ENCODE data around the gene CEP350. TPM values are rescaled to one million over a fixed set of nuclear protein-coding genes. Genes with fewer than 3 reads are reported as not detected.

The CEP350 gene
- total RNA-seq, 1 experiment from 2014 or later: 42.2 TPM

GRCh38 chr1:180085331-180085730 is 130.7 kb downstream of the CEP350 start:
- no peaks in the 10 kb centered on the region for H3K27me3 ChIP-seq (replicated peaks; ENCODE audit: insufficient read depth, low read depth, low read length, poor library complexity)
- no peaks in the 10 kb centered on the region for H3K9me3 ChIP-seq (ENCODE audit: low read depth, low read length, poor library complexity, severe bottlenecking)
- CTCF ChIA-PET: no interaction called here
- POLR2A ChIA-PET (ENCODE audit: low non-redundant PET): no interaction called here
- H3K27ac ChIP-seq (ENCODE audit: low read depth, low read length, poor library complexity, severe bottlenecking): no peak overlapping the region
- no TSS peak for BruUV-seq (replicated peaks)
- peaks cover 26% of the 10 kb centered on the region for H3K36me3 ChIP-seq (ENCODE audit: insufficient read depth, low read length, poor library complexity, severe bottlenecking)
- DNase-seq (ENCODE audit: low spot score): no peak
- no peaks in the 10 kb centered on the region for H3K4me1 ChIP-seq (ENCODE audit: insufficient read depth, low read length, poor library complexity, severe bottlenecking)
- no peak overlapping the region for H3K4me3 ChIP-seq (ENCODE audit: low read depth, low read length, poor library complexity, severe bottlenecking)
- intact Hi-C loops (cut with micrococcal nuclease; ENCODE audit: unreplicated experiment): no loop called here
- TF ChIP-seq CTCF (conservative IDR thresholded peaks at IDR 0.05; ENCODE audit: low read depth, low read length): no peak
- no peak for TF ChIP-seq EZH2 (IDR thresholded peaks at IDR 0.05; ENCODE audit: borderline replicate concordance, low read depth, low read length, poor library complexity, severe bottlenecking)

- intact Hi-C loops (cut with micrococcal nuclease; ENCODE audit: unreplicated experiment): no loop called here
- no peaks in the 10 kb centered on the region for H3K27me3 ChIP-seq (replicated peaks; ENCODE audit: insufficient read depth, low read depth, low read length, poor library complexity)
- no peak overlapping the region for H3K4me3 ChIP-seq (ENCODE audit: low read depth, low read length, poor library complexity, severe bottlenecking)
- no peaks in the 10 kb centered on the region for H3K4me1 ChIP-seq (ENCODE audit: insufficient read depth, low read length, poor library complexity, severe bottlenecking)
- DNase-seq (ENCODE audit: low spot score): no peak
- ChIA-PET POLR2A (ENCODE audit: low non-redundant PET) (interaction anchor here (0.6 kb wide), 1 partner anchor 414 kb away, joined by 4 read pairs; no protein-coding TSS in a partner anchor), CTCF (no interaction called here)
- no peak overlapping the region for H3K27ac ChIP-seq (ENCODE audit: low read depth, low read length, poor library complexity, severe bottlenecking)
- H3K9me3 ChIP-seq (ENCODE audit: low read depth, low read length, poor library complexity, severe bottlenecking): no peaks in the 10 kb centered on the region
- BruUV-seq (replicated peaks): no TSS peak
- TF ChIP-seq EZH2 (IDR thresholded peaks at IDR 0.05; ENCODE audit: borderline replicate concordance, low read depth, low read length, poor library complexity, severe bottlenecking) (no peak), CTCF (conservative IDR thresholded peaks at IDR 0.05; ENCODE audit: low read depth, low read length) (no peak)
- H3K36me3 ChIP-seq (ENCODE audit: insufficient read depth, low read length, poor library complexity, severe bottlenecking): peaks cover 45% of the 10 kb centered on the region
Observed at GRCh38 chr1:180092931-180093650, 138.5 kb downstream of the CEP350 start.

- H3K4me3 ChIP-seq (ENCODE audit: low read depth, low read length, poor library complexity, severe bottlenecking): no peak overlapping the region
- no peaks in the 10 kb centered on the region for H3K4me1 ChIP-seq (ENCODE audit: insufficient read depth, low read length, poor library complexity, severe bottlenecking)
- TF ChIP-seq EZH2 (IDR thresholded peaks at IDR 0.05; ENCODE audit: borderline replicate concordance, low read depth, low read length, poor library complexity, severe bottlenecking): no peak
- TF ChIP-seq CTCF (conservative IDR thresholded peaks at IDR 0.05; ENCODE audit: low read depth, low read length): no peak
- peaks cover 53% of the 10 kb centered on the region for H3K36me3 ChIP-seq (ENCODE audit: insufficient read depth, low read length, poor library complexity, severe bottlenecking)
- no peaks in the 10 kb centered on the region for H3K27me3 ChIP-seq (replicated peaks; ENCODE audit: insufficient read depth, low read depth, low read length, poor library complexity)
- intact Hi-C loops (cut with micrococcal nuclease; ENCODE audit: unreplicated experiment): no loop called here
- no peaks in the 10 kb centered on the region for H3K9me3 ChIP-seq (ENCODE audit: low read depth, low read length, poor library complexity, severe bottlenecking)
- ChIA-PET CTCF (no interaction called here), POLR2A (ENCODE audit: low non-redundant PET) (no interaction called here)
- no TSS peak for BruUV-seq (replicated peaks)
- no peak for DNase-seq (ENCODE audit: low spot score)
- no peak overlapping the region for H3K27ac ChIP-seq (ENCODE audit: low read depth, low read length, poor library complexity, severe bottlenecking)
Observed at GRCh38 chr1:180094705-180095295, 140.2 kb downstream of the CEP350 start.
